DMS53 treated with DMSO at 0.1 percent for 48 hours (cell line): Measurements from ENCODE around the gene FAM187B.

ENCODE experiments used
- DNase-seq: peaks from one replicate; lab custom pipeline; 2025; ENCODE audit not compliant: unreplicated experiment; lab: John Stamatoyannopoulos, UW

Gene FAM187B

DNA sequence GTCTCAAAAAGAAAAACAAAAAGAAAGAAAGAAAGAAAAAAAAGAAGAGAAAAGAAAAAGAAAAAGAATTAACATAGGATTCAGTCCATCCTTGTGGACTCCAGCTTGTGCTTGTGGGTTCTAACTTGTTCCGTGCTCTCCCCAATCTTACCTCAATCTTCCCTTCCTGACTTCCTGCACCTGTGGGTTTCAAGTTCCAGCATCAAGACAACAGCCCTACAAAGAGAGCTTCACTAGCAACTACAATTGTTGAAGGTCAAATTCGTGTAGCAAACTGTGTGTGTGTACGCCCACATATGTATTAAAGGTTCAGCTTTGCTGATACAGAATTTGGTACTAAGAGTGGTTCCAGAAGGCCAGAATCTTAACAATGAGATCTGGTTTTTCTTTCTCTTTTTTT, 48.7 kb downstream of the FAM187B start:
- DNase-seq, result no peak

DNA sequence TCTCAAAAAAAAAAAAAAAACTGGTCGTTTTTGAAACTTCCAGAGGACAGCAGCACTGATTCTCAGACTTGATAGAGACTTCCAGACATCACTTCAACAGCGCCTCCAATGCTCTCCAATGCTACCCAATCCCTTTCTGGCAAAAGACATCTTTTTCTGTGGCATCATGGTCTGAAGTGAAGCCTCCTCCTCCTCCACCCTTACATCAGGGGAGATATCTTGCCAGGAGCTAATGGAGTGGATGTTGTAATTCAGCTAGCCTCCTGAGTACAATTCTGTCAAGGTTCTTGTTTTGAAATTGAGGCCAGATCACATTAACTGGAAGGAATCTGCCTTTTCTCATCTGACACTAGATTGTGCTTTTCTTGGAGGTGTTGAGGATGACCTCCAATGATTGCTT, 49.8 kb downstream of the FAM187B start:
- DNase-seq, result no peak

DNA sequence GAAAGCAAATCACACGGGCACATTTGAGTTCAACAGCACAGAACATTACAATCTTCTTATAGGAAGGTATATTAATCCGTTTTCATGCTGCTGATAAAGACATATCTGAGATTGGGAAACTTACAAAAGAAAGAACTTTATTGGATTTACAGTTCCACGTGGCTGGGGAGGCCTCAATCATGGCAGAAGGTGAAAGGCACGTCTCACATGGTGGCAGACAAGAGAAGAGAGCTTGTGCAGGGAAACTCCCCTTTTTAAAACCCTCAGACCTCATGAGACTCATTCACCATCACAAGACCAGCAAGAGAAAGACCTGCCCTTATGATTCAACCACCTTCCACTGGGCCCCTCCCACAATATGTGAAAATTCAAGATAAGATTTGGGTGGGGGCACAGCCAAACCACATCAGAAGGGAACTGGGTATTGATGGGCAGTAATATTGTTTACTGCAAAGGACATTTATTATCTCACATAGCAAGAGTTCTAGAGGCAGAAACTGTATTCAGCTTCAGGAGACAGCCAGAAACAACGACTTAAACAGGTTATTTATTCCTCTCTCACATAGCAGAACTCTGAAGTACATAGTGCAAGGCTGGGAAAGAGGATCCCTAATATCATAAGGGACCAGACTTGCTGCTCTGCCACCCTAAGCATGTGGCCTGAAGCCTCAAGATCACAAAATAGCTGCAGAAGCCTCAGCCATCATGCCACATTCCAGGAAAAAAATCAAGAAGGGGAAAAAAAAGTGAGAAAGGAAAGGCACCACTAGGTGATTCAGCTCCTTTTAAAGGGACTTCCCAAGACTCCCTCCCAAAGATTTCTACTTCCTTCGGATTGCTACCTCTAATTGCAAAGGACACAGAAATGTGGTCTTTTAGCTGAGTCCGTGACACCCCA, 50.9 kb downstream of the FAM187B start:
- DNase-seq, result no peak

DNA sequence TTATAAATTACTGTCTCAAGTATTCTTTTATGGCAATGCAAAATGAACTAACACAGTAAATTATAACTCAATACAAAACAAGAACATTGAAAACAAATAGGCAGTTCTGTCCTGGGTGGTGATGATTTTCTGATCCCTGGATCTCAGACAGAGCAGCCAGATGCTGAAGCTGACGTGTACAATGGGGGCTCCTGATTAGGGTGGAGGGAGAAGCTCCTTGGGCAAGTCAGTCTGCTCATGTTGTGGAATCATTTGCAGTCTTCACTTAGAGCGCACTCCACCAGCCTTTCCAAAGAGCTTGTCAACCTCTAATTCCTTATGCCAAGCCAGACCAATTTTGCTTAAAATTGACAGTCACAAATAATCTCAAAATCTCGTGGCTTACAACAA, 52.4 kb downstream of the FAM187B start:
- DNase-seq, result no peak
